Activated B cell treated with CpG ODN at 0.5 μM for 24 hours (primary cell): ENCODE results near the gene TAF4. TPM values are rescaled to one million over a fixed set of nuclear protein-coding genes. Genes with fewer than 3 reads are reported as not detected.

Source experiments
- ATAC-seq: fragments of 200-7000 bp; cut with Tn5 transposase; one replicate; pipeline ENCODE4 v1.10.0; 2021; ENCODE audit warnings: low read depth, mild to moderate bottlenecking, moderate library complexity
- CTCF ChIA-PET: fragments of 350-600 bp; sonication (Branson Sonifier 250); formaldehyde crosslinking; loops from one replicate; lab custom pipeline; 2021; ENCODE audit warnings: antibody characterized with exemption; lab: Charles Lee
- POLR2A ChIA-PET: fragments of 350-600 bp; sonication (Branson Sonifier 250); formaldehyde crosslinking; loops from one replicate; lab custom pipeline; 2021; ENCODE audit warnings: antibody characterized with exemption; lab: Charles Lee
- DNase-seq: peaks from one replicate; pipeline ENCODE4 v3.0.0; 2022
- H3K27ac Mint-ChIP-seq: one replicate; pipeline ENCODE4 v1.8.0; 2020; ENCODE audit warnings: mixed read lengths
- H3K27me3 Mint-ChIP-seq: one replicate; pipeline ENCODE4 v1.8.0; 2021; ENCODE audit warnings: mixed read lengths
- H3K36me3 Mint-ChIP-seq: one replicate; pipeline ENCODE4 v1.8.0; 2021; ENCODE audit warnings: low read depth, mixed read lengths
- H3K4me1 Mint-ChIP-seq: one replicate; pipeline ENCODE4 v1.8.0; 2021; ENCODE audit warnings: mixed read lengths
- H3K4me3 Mint-ChIP-seq: one replicate; pipeline ENCODE4 v1.8.0; 2020; ENCODE audit warnings: mild to moderate bottlenecking, mixed read lengths
- H3K9me3 Mint-ChIP-seq: one replicate; pipeline ENCODE4 v1.8.0; 2020; ENCODE audit warnings: mixed read lengths
- intact Hi-C: fragments of 100-400 bp; cut with micrococcal nuclease; formaldehyde crosslinking; loops from one replicate; pipeline ENCODE4 v1.15.1; 2024
- total RNA-seq: library from RNA; stranded (reverse); gene quantifications from 2 replicates; pipeline ENCODE4 v1.2.3, GENCODE V29; 2022
- TF ChIP-seq, protein P1 (sequence below): fragments of 200-600 bp; IDR thresholded peaks from one replicate; pipeline ENCODE4 v1.8.0; 2022; ENCODE audit warnings: antibody characterized with exemption, mild to moderate bottlenecking

The TAF4 gene
- total RNA-seq, 1 donor from 2014 or later, result 26.9 TPM

DNA sequence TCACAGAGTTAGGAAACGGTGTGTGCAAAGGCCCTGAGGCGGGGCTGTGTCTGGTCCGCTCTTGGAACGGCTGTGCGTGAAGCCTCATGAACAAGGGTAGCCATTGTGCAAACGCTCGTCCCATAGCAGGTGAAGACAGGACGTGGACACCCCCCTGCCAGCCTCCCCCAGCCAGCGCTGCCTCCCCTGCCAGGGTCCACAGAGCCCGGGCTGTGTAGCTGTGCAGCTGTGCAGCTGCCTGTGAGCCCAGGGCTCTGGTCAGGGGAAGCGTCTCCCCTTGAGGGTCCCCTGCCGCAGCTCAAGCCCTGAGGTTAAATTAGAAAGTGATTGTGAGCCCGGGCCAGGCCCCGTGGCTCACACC lies 139.4 kb downstream of the TAF4 start:
- TF ChIP-seq, protein P1, sequence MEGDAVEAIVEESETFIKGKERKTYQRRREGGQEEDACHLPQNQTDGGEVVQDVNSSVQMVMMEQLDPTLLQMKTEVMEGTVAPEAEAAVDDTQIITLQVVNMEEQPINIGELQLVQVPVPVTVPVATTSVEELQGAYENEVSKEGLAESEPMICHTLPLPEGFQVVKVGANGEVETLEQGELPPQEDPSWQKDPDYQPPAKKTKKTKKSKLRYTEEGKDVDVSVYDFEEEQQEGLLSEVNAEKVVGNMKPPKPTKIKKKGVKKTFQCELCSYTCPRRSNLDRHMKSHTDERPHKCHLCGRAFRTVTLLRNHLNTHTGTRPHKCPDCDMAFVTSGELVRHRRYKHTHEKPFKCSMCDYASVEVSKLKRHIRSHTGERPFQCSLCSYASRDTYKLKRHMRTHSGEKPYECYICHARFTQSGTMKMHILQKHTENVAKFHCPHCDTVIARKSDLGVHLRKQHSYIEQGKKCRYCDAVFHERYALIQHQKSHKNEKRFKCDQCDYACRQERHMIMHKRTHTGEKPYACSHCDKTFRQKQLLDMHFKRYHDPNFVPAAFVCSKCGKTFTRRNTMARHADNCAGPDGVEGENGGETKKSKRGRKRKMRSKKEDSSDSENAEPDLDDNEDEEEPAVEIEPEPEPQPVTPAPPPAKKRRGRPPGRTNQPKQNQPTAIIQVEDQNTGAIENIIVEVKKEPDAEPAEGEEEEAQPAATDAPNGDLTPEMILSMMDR, result no peak
- Mint-ChIP-seq H3K9me3 (no peaks in the 10 kb centered on the region), H3K27ac (no peak overlapping the region), H3K36me3 (no peaks in the 10 kb centered on the region), H3K4me1 (no peaks in the 10 kb centered on the region), H3K27me3 (no peaks in the 10 kb centered on the region), H3K4me3 (no peak overlapping the region)
- POLR2A ChIA-PET, result no interaction called here
- ATAC-seq, result no peak
- intact Hi-C loops, result no loop called here
- DNase-seq, result no peak
- CTCF ChIA-PET, result interaction anchor here (0.5 kb wide), 1 partner anchor 38 kb away, joined by 3 read pairs; no protein-coding TSS in a partner anchor

DNA sequence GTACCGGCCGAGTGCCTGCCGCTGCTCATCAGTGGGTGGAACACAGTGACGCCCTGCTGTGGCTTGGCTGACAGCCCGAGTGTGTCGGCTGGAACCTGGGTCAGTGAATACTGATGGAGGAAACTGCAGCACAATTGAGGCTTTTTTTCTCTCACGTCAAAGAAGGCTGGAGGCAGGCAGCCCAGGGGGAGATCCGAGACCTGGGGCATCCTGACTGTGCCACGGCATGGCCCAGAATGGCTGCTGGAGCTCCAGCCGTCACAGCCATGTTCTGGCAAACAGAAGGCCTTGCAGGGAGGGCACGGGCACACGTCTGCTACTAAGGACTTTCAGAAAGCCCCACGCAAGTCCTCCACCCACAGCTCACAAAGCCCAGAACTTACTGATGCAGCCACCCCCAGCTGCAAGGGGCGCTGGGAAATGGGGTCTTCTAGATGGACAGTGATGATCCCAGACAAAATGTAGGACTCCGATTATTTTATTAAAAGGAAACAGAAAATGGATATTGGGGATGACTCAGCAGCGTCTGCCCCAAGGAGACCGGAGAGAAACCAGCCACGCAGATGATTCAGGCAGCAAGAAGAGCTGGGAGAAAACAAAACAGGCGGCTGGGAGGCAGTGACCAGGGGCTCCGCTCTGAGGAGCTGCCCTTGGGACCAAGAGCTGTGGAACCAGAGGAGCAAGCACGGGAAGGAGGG lies 140.0 kb downstream of the TAF4 start:
- H3K27me3 Mint-ChIP-seq, result no peaks in the 10 kb centered on the region
- no peaks in the 10 kb centered on the region for H3K36me3 Mint-ChIP-seq
- no peak overlapping the region for H3K4me3 Mint-ChIP-seq
- CTCF ChIA-PET, result interaction anchor here (0.5 kb wide), 1 partner anchor 38 kb away, joined by 3 read pairs; no protein-coding TSS in a partner anchor
- H3K27ac Mint-ChIP-seq, result no peak overlapping the region
- intact Hi-C loops, result no loop called here
- POLR2A ChIA-PET, result no interaction called here
- ATAC-seq, result no peak
- H3K9me3 Mint-ChIP-seq, result no peaks in the 10 kb centered on the region
- no peak for DNase-seq
- TF ChIP-seq, protein P1, result no peak
- H3K4me1 Mint-ChIP-seq, result no peaks in the 10 kb centered on the region

DNA sequence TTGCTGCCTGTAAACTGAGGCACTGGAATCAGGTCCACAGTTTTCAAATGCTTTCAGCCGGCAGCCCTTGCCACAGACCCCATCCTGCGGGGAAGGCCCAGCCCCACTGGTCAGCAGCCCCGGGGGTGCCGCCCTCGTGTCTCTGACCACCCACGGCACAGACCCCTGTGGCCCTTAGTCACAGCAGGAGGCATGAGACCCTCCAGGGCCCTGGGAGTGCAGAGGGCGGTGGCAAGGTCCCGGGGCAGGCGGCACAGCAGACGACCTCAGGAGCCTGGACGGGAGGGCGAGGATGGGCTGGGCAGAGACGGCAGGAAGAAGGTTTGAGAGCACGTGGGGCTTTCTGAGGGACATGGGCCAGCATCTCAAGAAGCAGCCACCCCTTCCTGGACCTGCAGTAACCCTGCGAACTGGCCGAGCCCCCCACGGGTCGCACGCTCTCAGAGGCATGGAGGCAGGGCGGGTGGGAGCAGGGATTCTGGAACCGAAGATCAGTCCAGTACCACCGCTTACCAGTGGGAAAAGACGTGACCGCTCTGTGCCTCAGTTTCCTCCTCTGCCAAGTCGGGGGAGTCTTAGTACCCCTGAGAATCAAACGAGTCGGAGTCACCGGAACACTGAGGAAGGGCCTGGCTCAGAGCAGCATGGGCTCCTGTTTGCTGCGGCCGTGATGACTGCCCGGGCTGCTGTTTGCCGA lies 140.7 kb downstream of the TAF4 start:
- Mint-ChIP-seq H3K9me3 (no peaks in the 10 kb centered on the region), H3K4me3 (no peak overlapping the region), H3K27ac (no peak overlapping the region), H3K27me3 (no peaks in the 10 kb centered on the region), H3K4me1 (no peaks in the 10 kb centered on the region), H3K36me3 (no peaks in the 10 kb centered on the region)
- TF ChIP-seq, protein P1, result no peak
- no peak for ATAC-seq
- POLR2A ChIA-PET, result no interaction called here
- DNase-seq, result no peak
- CTCF ChIA-PET, result no interaction called here
- intact Hi-C loops, result no loop called here

Other genes with a start within 250 kb of the TAF4 start
- gene LSM14B, start 56.6 kb upstream of the TAF4 start, total RNA-seq, result 35.4 and 36.4 TPM in 2 replicates
- gene PSMA7, start 77.5 kb upstream of the TAF4 start, total RNA-seq, result 241 and 260 TPM in 2 replicates
- gene SS18L1, start 77.9 kb upstream of the TAF4 start, total RNA-seq, result 9.0 and 9.1 TPM in 2 replicates
- gene MTG2, start 117.1 kb upstream of the TAF4 start, total RNA-seq, result 40.8 and 46.8 TPM in 2 replicates
- gene HRH3, start 154.4 kb upstream of the TAF4 start, total RNA-seq, result not detected in 2 replicates
- 40.3 and 43.0 TPM in 2 replicates for gene OSBPL2, start 172.6 kb upstream of the TAF4 start, total RNA-seq
- gene ADRM1, start 237.1 kb upstream of the TAF4 start, total RNA-seq, result 97.9 and 98.0 TPM in 2 replicates